ENCODE data around the gene DGKI.

GRCh38 chr7:137703291-137704010, 143.3 kb downstream of the DGKI start:
- TF ChIP-seq CTCF (conservative IDR thresholded peaks at IDR 0.05; ENCODE audit: low read depth in 2 of 2) (no peak), EZH2 (IDR thresholded peaks at IDR 0.05; ENCODE audit: low read depth, unreplicated experiment) (no peak), EZH2phosphoT487 (IDR thresholded peaks at IDR 0.05; ENCODE audit: unreplicated experiment) (no peak), POLR2AphosphoS5 (IDR thresholded peaks at IDR 0.05; ENCODE audit: low read depth) (no peak), REST (IDR thresholded peaks at IDR 0.05; ENCODE audit: unreplicated experiment) (no peak), JUNB (IDR thresholded peaks at IDR 0.05; ENCODE audit: unreplicated experiment) (no peak), ZNF462 (CRISPR knock-in tag; IDR thresholded peaks at IDR 0.05) (no peak), STAT1 (IDR thresholded peaks at IDR 0.05; ENCODE audit: unreplicated experiment) (no peak), ZNF331 (CRISPR knock-in tag; IDR thresholded peaks at IDR 0.05; ENCODE audit: low read depth) (no peak), CREB1 (CRISPR knock-in tag; IDR thresholded peaks at IDR 0.05; ENCODE audit: low read depth) (no peak), ETS1 (IDR thresholded peaks at IDR 0.05) (no peak), NANOG (IDR thresholded peaks at IDR 0.05; ENCODE audit: borderline replicate concordance) (no peak)

Measured in GM23338 (cell line).